HepG2 (cell line): ENCODE results near the gene SURF1. TPM values are rescaled to one million over a fixed set of nuclear protein-coding genes. Genes with fewer than 3 reads are reported as not detected.

Experiments
- ATAC-seq: fragments of 200-7000 bp; cut with Tn5 transposase; 3 replicates; pipeline ENCODE4 v1.9.1; 2020; ENCODE audit warnings: mild to moderate bottlenecking, moderate library complexity
- BruUV-seq: library from RNA; stranded (reverse); fragments of 400-500 nt; replicated peaks from 2 replicates; lab custom pipeline; 2021; lab: Mats Ljungman, UMichigan
- CTCF ChIA-PET: fragments of 300-600 bp; formaldehyde crosslinking; extraction: SDS; loops from one replicate; lab custom pipeline; 2021; ENCODE audit warnings: low total read pairs, inconsistent platforms, low intra/inter-chr PET ratio; lab: Yijun Ruan, JAX
- POLR2A ChIA-PET: fragments of 350-600 bp; sonication (Branson Sonifier 250); formaldehyde crosslinking; loops from one replicate; lab custom pipeline; 2020; ENCODE audit warnings: antibody characterized with exemption, inconsistent platforms; lab: Yijun Ruan, JAX
- DNase-seq: peaks from one replicate; pipeline ENCODE4 v3.0.0-alpha.2; 2015; ENCODE audit warnings: low spot score
- FAIRE-seq: peaks from 3 replicates; lab custom pipeline; 2011; peaks lifted over from hg19 to GRCh38; lab: Jason Lieb, UNC
- H2AFZ ChIP-seq: one replicate; pipeline ENCODE4 v1.6.1; 2011; ENCODE audit warnings: low read length, inconsistent platforms
- H3K27ac ChIP-seq: fragments of 300-600 bp; 3 replicates; pipeline ENCODE4 v1.8.0; 2011; ENCODE audit warnings: mixed run types, mild to moderate bottlenecking, mixed read lengths, low read length, inconsistent platforms; ENCODE audit not compliant: insufficient read depth; ENCODE audit errors: extremely low read length
- H3K27me3 ChIP-seq, 2 experiments: fragments of 200-600 bp in 1 of 2; 2 replicates in 1 of 2; 3 replicates in 1 of 2; pipeline versions ENCODE4 v1.6.0 to v1.8.0; 2011; ENCODE audit warnings: low read length in 2 of 2, mild to moderate bottlenecking in 2 of 2, moderate library complexity in 2 of 2, inconsistent platforms in 1 of 2; ENCODE audit not compliant: insufficient read depth in 2 of 2, control insufficient read depth in 1 of 2
- H3K36me3 ChIP-seq, 2 experiments: fragments of 200-600 bp in 1 of 2; replicated peaks in 1 of 2; 2 replicates in 1 of 2; 3 replicates in 1 of 2; pipeline versions ENCODE4 v1.5.1 to v1.8.0; 2011; ENCODE audit warnings: low read length in 2 of 2, inconsistent platforms in 1 of 2; ENCODE audit not compliant: insufficient read depth in 2 of 2, control insufficient read depth in 1 of 2
- H3K4me1 ChIP-seq: 2 replicates; pipeline ENCODE4 v1.5.1; 2012; ENCODE audit warnings: low read length, inconsistent platforms; ENCODE audit not compliant: insufficient read depth
- H3K4me2 ChIP-seq: 2 replicates; pipeline ENCODE4 v1.6.0; 2011; ENCODE audit warnings: low read depth, low read length, inconsistent platforms
- H3K4me3 ChIP-seq, 3 experiments: fragments of 200-600 bp in 1 of 3; sonication (generic), shearing (Covaris generic) in 1 of 3; replicated peaks in 1 of 3; 2 replicates each; pipeline ENCODE4 v1.5.1; 2011 to 2016; ENCODE audit warnings: low read length in 3 of 3, inconsistent platforms in 2 of 3, low read depth in 2 of 3, mild to moderate bottlenecking in 2 of 3, control low read depth in 1 of 3, mixed read lengths in 1 of 3; ENCODE audit not compliant: insufficient read depth in 1 of 3
- H3K79me2 ChIP-seq: one replicate; pipeline ENCODE4 v1.6.1; 2011; ENCODE audit warnings: low read length, inconsistent platforms; ENCODE audit not compliant: insufficient read depth
- H3K9ac ChIP-seq: 2 replicates; pipeline ENCODE4 v1.6.0; 2011; ENCODE audit warnings: mild to moderate bottlenecking, low read depth, low read length, inconsistent platforms; ENCODE audit not compliant: insufficient read depth
- H3K9me3 ChIP-seq: 2 replicates; pipeline ENCODE4 v1.5.1; 2012; ENCODE audit warnings: mild to moderate bottlenecking, low read length
- H4K20me1 ChIP-seq: 2 replicates; pipeline ENCODE4 v1.6.0; 2011; ENCODE audit warnings: inconsistent platforms, mild to moderate bottlenecking, low read length, moderate library complexity; ENCODE audit not compliant: insufficient read depth
- CSRNP1 ChIP-seq: sonication (generic); formaldehyde crosslinking; IDR thresholded peaks from 2 replicates; pipeline ENCODE4 v1.8.1; 2023; ENCODE audit warnings: mild to moderate bottlenecking, missing genetic modification reagents
- GLI4 ChIP-seq: sonication (generic); formaldehyde crosslinking; IDR thresholded peaks from 2 replicates; pipeline ENCODE4 v1.5.1; 2020; ENCODE audit warnings: missing genetic modification reagents, mild to moderate bottlenecking, moderate library complexity, borderline replicate concordance
- HIC2 ChIP-seq: sonication (generic); formaldehyde crosslinking; IDR thresholded peaks from 2 replicates; pipeline ENCODE4 v1.9.0; 2022; ENCODE audit warnings: low read depth, missing genetic modification reagents
- MED1 ChIP-seq: sonication (generic); formaldehyde crosslinking; IDR thresholded peaks from 2 replicates; pipeline ENCODE4 v1.4.0; 2020; ENCODE audit warnings: missing genetic modification reagents
- TEAD2 ChIP-seq: sonication (generic); formaldehyde crosslinking; IDR thresholded peaks from 2 replicates; pipeline ENCODE4 v1.9.0; 2021; ENCODE audit warnings: missing genetic modification reagents
- ZNF549 ChIP-seq: sonication (generic); formaldehyde crosslinking; IDR thresholded peaks from 2 replicates; pipeline ENCODE4 v1.5.0; 2020; ENCODE audit warnings: missing genetic modification reagents
- ZNF629 ChIP-seq: sonication (generic); formaldehyde crosslinking; conservative IDR thresholded peaks from 2 replicates; pipeline ENCODE4 v1.5.0; 2020; ENCODE audit warnings: missing genetic modification reagents
- ZNF639 ChIP-seq: conservative IDR thresholded peaks from 2 replicates; pipeline ENCODE4 v1.6.1; 2018; ENCODE audit warnings: missing genetic modification reagents
- WGBS: methylation state at CpG from one replicate; pipeline ENCODE4 v1.1.6; 2017; ENCODE audit warnings: low lambda C conversion rate; 5-methylcytosine and 5-hydroxymethylcytosine counted together
- in situ Hi-C: cut with HindIII; loops from 2 replicates; pipeline ENCODE4 v1.10.0; 2017; ENCODE audit warnings: low pct_unique_long_range_greater_than_20kb; ENCODE audit not compliant: extremely low pct_ligation_motif_present
- intact Hi-C: fragments of 100-400 bp; cut with micrococcal nuclease; formaldehyde crosslinking; loops from one replicate; pipeline ENCODE4 v1.10.0; 2022; ENCODE audit not compliant: unreplicated experiment
- polyA plus RNA-seq, 8 experiments: library from polyadenylated mRNA; depleted of rRNA in 3 of 8; stranded (reverse) in 7 of 8; unstranded in 1 of 8; fragments of >200 nt; fragmentation: Illumina TruSeq in 4 of 8; extraction: Trizol in 4 of 8; gene quantifications; 2 replicates each; pipeline versions ENCODE4 v1.2.1 to v1.2.3, GENCODE V29; 2011 to 2016; ENCODE audit warnings: low read depth in 4 of 8, missing spikeins in 1 of 8, mixed read lengths in 1 of 8; ENCODE audit not compliant: insufficient read depth in 1 of 8
- total RNA-seq, 5 experiments: library from RNA; depleted of rRNA; stranded (reverse); fragments of >200 nt; fragmentation: Illumina TruSeq; extraction: Trizol; gene quantifications; 2 replicates each; pipeline ENCODE4 v1.2.3, GENCODE V29; 2016; ENCODE audit warnings: low read depth in 1 of 5

Gene SURF1
- total and polyA plus RNA-seq, 2 of the 13 experiments (the other 11 are each of a cell fraction or from before 2014, with no cell fraction given) = 17.8 to 40.7 TPM

GRCh38 chr9:133304158-133304470 lies 52.2 kb downstream of the SURF1 start:
- intact Hi-C loops = no loop called here
- POLR2A ChIA-PET = no interaction called here
- Histone ChIP-seq H3K9me3 (no peaks in the 10 kb centered on the region), H3K4me1 (no peaks in the 10 kb centered on the region), H4K20me1 (no peaks in the 10 kb centered on the region), H3K79me2 (no peaks in the 10 kb centered on the region), H2AFZ (no peak overlapping the region), H3K27ac (no peak overlapping the region), H3K9ac (no peak overlapping the region), H3K4me3 (no peak overlapping the region), H3K4me2 (no peak overlapping the region), H3K36me3 (no peaks in the 10 kb centered on the region), H3K27me3 (peaks cover 1 to 29% of the 10 kb centered on the region in 2 experiments; a peak in 3 of 5 replicates)
- ATAC-seq (no peak; the same call in 2 of the 3 replicates), FAIRE-seq (no peak), DNase-seq (no peak)
- TF ChIP-seq GLI4 (CRISPR knock-in tag) (no peak), CSRNP1 (CRISPR knock-in tag) (no peak), ZNF629 (no peak), HIC2 (no peak), ZNF549 (CRISPR knock-in tag) (no peak), TEAD2 (no peak), ZNF639 (CRISPR knock-in tag) (no peak), MED1 (CRISPR knock-in tag) (no peak)
- WGBS = 25% methylated on average over 5 of the region's 13 CpGs
- in situ Hi-C loops = no loop called here
- CTCF ChIA-PET = no interaction called here
- no TSS peak for BruUV-seq
